ENCODE data around the gene ELMO1. TPM values are rescaled to one million over a fixed set of nuclear protein-coding genes. Genes with fewer than 3 reads are reported as not detected.

The ELMO1 gene
- total and polyA plus RNA-seq, 4 donors = 10.1 to 183 (median 34.4) TPM

DNA sequence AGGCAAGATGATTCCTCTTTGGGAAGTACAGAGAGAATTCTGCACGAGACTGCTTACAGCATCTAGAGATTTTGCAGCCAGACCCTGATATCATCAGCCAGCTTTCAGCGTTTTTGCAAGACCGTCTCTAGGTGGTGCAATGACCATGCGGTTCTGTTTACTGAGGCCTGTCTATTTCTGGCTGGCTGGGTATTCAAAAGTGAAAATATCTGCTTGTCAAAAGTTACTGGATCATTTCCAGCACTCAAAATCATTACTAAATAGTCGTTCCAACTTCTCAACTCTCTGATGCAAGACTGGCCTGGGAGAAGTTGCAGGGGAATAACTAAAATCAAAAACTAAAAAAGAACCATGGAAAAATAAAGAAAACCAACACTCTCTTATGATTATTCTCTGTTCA lies 240.1 kb downstream of the ELMO1 start:
- no peak overlapping the region for H3K4me3 ChIP-seq
- no peak overlapping the region for H3K27ac ChIP-seq (ENCODE audit: low read depth in 1 of 2, low read length in 1 of 2)
- no peak overlapping the region for H3K9ac ChIP-seq (ENCODE audit: insufficient read depth in 1 of 2, low read length in 2 of 2)
- no peaks in the 10 kb centered on the region for H3K27me3 ChIP-seq (ENCODE audit: control insufficient read depth in 3 of 3, insufficient read depth in 3 of 3, low read length in 2 of 3)
- TF ChIP-seq, protein P1, sequence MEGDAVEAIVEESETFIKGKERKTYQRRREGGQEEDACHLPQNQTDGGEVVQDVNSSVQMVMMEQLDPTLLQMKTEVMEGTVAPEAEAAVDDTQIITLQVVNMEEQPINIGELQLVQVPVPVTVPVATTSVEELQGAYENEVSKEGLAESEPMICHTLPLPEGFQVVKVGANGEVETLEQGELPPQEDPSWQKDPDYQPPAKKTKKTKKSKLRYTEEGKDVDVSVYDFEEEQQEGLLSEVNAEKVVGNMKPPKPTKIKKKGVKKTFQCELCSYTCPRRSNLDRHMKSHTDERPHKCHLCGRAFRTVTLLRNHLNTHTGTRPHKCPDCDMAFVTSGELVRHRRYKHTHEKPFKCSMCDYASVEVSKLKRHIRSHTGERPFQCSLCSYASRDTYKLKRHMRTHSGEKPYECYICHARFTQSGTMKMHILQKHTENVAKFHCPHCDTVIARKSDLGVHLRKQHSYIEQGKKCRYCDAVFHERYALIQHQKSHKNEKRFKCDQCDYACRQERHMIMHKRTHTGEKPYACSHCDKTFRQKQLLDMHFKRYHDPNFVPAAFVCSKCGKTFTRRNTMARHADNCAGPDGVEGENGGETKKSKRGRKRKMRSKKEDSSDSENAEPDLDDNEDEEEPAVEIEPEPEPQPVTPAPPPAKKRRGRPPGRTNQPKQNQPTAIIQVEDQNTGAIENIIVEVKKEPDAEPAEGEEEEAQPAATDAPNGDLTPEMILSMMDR (IDR thresholded peaks at IDR 0.05; ENCODE audit: control extremely low read depth, extremely low read depth) = peak; percentile 47
- H3K36me3 ChIP-seq (ENCODE audit: control insufficient read depth in 4 of 4, insufficient read depth in 4 of 4, low read length in 4 of 4) = peaks cover 0 to 4% (median 0%) of the 10 kb centered on the region in 4 donors
- peaks cover 0 to 1% (median 0%) of the 10 kb centered on the region in 4 donors for H3K9me3 ChIP-seq (ENCODE audit: control insufficient read depth in 4 of 4, insufficient read depth in 3 of 4, low read length in 3 of 4)
- DNase-seq (peak; percentile 87 to 99 (median 98)), ATAC-seq (ENCODE audit: insufficient read depth, low FRiP score) (peak; percentile 70)
- H3K4me1 ChIP-seq (ENCODE audit: control insufficient read depth in 5 of 5, insufficient read depth in 5 of 5, low read length in 5 of 5) = peaks cover 0 to 59% (median 12%) of the 10 kb centered on the region in 5 donors
- WGBS, 2 donors = 2 to 4% methylated on average over 5 of the region's 5 CpGs

DNA sequence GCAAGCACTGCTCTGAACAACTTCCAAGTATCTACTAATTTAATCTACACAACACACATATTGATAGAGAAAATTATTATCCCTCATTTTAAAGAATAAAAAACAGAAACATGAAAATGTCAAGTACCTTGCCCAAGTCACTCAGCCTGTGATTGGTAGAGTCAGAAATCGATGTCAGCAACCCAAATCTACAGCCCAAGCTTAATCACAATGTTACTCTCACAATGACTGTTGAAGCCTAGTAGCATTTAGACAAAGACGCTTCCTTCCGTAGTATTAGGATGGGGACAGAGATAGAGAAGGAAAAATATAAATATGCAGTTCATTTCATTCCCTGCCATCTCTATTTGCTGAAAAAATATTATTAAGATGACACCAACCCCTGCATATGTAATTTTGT lies 242.5 kb downstream of the ELMO1 start:
- peaks cover 0 to 2% (median 0%) of the 10 kb centered on the region in 4 donors for H3K36me3 ChIP-seq (ENCODE audit: control insufficient read depth in 4 of 4, insufficient read depth in 4 of 4, low read length in 4 of 4)
- peaks cover 0 to 45% (median 16%) of the 10 kb centered on the region in 5 donors for H3K4me1 ChIP-seq (ENCODE audit: control insufficient read depth in 5 of 5, insufficient read depth in 5 of 5, low read length in 5 of 5)
- 90 to 94% methylated on average over 3 of the region's 3 CpGs for WGBS, 2 donors
- no peaks in the 10 kb centered on the region for H3K9me3 ChIP-seq (ENCODE audit: control insufficient read depth in 4 of 4, insufficient read depth in 3 of 4, low read length in 3 of 4)
- H3K9ac ChIP-seq (ENCODE audit: insufficient read depth in 1 of 2, low read length in 2 of 2) = no peak overlapping the region
- TF ChIP-seq, protein P1 (IDR thresholded peaks at IDR 0.05; ENCODE audit: control extremely low read depth, extremely low read depth) = no peak
- H3K4me3 ChIP-seq = no peak overlapping the region
- ATAC-seq (ENCODE audit: insufficient read depth, low FRiP score) (no peak), DNase-seq (no peak)
- no peak overlapping the region for H3K27ac ChIP-seq (ENCODE audit: low read depth in 1 of 2, low read length in 1 of 2)
- no peaks in the 10 kb centered on the region for H3K27me3 ChIP-seq (ENCODE audit: control insufficient read depth in 3 of 3, insufficient read depth in 3 of 3, low read length in 2 of 3)

DNA sequence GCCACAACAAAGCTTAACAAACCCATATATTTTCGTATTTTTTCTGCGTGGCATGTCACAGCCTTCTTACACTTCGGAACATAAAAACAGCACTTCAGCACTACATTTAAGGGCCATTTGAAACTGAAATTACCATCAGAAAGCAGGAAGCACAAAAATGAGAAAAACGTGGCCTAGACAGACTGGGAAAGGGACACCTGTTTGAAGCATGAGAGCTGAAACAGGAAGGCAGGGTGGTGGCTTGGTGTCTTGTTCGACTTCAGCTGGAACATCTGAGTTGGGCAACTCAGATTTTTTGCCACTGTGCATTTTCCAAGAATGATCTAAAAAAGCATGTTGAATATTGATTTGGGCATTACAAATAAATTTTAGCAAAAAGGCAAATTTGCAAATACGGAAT lies 243.2 kb downstream of the ELMO1 start:
- Histone ChIP-seq H3K4me1 (ENCODE audit: control insufficient read depth in 5 of 5, insufficient read depth in 5 of 5, low read length in 5 of 5) (peaks cover 0 to 44% (median 18%) of the 10 kb centered on the region in 5 donors), H3K9me3 (ENCODE audit: control insufficient read depth in 4 of 4, insufficient read depth in 3 of 4, low read length in 3 of 4) (no peaks in the 10 kb centered on the region), H3K9ac (ENCODE audit: insufficient read depth in 1 of 2, low read length in 2 of 2) (no peak overlapping the region), H3K36me3 (ENCODE audit: control insufficient read depth in 4 of 4, insufficient read depth in 4 of 4, low read length in 4 of 4) (peaks cover 0 to 2% (median 0%) of the 10 kb centered on the region in 4 donors), H3K27me3 (ENCODE audit: control insufficient read depth in 3 of 3, insufficient read depth in 3 of 3, low read length in 2 of 3) (no peaks in the 10 kb centered on the region), H3K4me3 (no peak overlapping the region), H3K27ac (ENCODE audit: low read depth in 1 of 2, low read length in 1 of 2) (no peak overlapping the region)
- ATAC-seq (ENCODE audit: insufficient read depth, low FRiP score) (no peak), DNase-seq (peak in 2 of 3 donors; percentile 48 to 57)
- 74 to 80% methylated on average over 6 of the region's 6 CpGs for WGBS, 2 donors
- TF ChIP-seq, protein P1 (IDR thresholded peaks at IDR 0.05; ENCODE audit: control extremely low read depth, extremely low read depth) = no peak

DNA sequence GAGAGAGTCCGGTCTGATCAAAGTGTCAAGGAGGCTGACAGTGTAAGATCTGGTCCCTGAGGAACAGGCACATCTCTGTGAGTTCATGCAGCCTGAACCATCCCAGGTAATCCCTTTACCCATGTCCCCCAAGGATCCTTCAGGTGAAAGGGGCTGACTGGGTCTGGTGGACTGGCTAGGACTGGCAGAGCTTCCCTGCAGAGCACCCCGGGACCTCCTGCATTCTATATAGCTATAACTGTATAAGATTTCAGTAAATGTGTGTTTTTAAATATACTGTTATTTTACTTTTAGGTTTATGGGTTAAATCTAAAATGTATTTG lies 246.8 kb downstream of the ELMO1 start:
- WGBS, 2 donors = 47 to 71% methylated on average over 2 of the region's 2 CpGs
- Histone ChIP-seq H3K4me3 (no peak overlapping the region), H3K4me1 (ENCODE audit: control insufficient read depth in 5 of 5, insufficient read depth in 5 of 5, low read length in 5 of 5) (peaks cover under 1 to 40% (median 18%) of the 10 kb centered on the region in 5 donors), H3K9ac (ENCODE audit: insufficient read depth in 1 of 2, low read length in 2 of 2) (no peak overlapping the region), H3K9me3 (ENCODE audit: control insufficient read depth in 4 of 4, insufficient read depth in 3 of 4, low read length in 3 of 4) (no peaks in the 10 kb centered on the region), H3K27ac (ENCODE audit: low read depth in 1 of 2, low read length in 1 of 2) (peak overlapping the region in 1 of 2 donors; percentile 11), H3K36me3 (ENCODE audit: control insufficient read depth in 4 of 4, insufficient read depth in 4 of 4, low read length in 4 of 4) (peaks cover 0 to 3% (median under 1%) of the 10 kb centered on the region in 4 donors), H3K27me3 (ENCODE audit: control insufficient read depth in 3 of 3, insufficient read depth in 3 of 3, low read length in 2 of 3) (no peaks in the 10 kb centered on the region)
- TF ChIP-seq, protein P1 (IDR thresholded peaks at IDR 0.05; ENCODE audit: control extremely low read depth, extremely low read depth) = no peak
- DNase-seq = no peak
- no peak for ATAC-seq (ENCODE audit: insufficient read depth, low FRiP score)

Measured in lung (tissue), 12 donors.